Caco-2 (cell line): ENCODE measurements around the gene CEP97. TPM values are rescaled to one million over a fixed set of nuclear protein-coding genes. Genes with fewer than 3 reads are reported as not detected.

Experiments
- BruUV-seq: library from RNA; stranded (reverse); fragments of 400-500 nt; replicated peaks from 2 replicates; lab custom pipeline; 2021; lab: Mats Ljungman, UMichigan
- CTCF ChIA-PET: fragments of 300-600 bp; sonication (Branson Sonifier 250); formaldehyde crosslinking; loops from one replicate; lab custom pipeline; 2022; ENCODE audit warnings: antibody characterized with exemption; lab: Charles Lee
- POLR2A ChIA-PET: fragments of 300-600 bp; sonication (Branson Sonifier 250); formaldehyde crosslinking; loops from one replicate; lab custom pipeline; 2022; ENCODE audit warnings: antibody characterized with exemption; lab: Charles Lee
- DNase-seq, 2 experiments: peaks; one replicate each; pipeline versions ENCODE4 v3.0.0 to v3.0.0-alpha.2; 2020 to 2022
- H3K27me3 ChIP-seq: replicated peaks from 2 replicates; pipeline ENCODE4 v1.6.0; 2011; ENCODE audit warnings: low read length; ENCODE audit not compliant: control insufficient read depth, insufficient read depth
- H3K36me3 ChIP-seq: 2 replicates; pipeline ENCODE4 v1.5.1; 2011; ENCODE audit warnings: low read length; ENCODE audit not compliant: control insufficient read depth, insufficient read depth
- H3K4me1 ChIP-seq: fragments of 250-450 bp; sonication (Bioruptor Pico); 2 replicates; pipeline ENCODE4 v1.5.1; 2020; ENCODE audit warnings: mild to moderate bottlenecking
- H3K4me3 ChIP-seq: 2 replicates; pipeline ENCODE4 v1.5.1; 2011; ENCODE audit warnings: low read depth, mild to moderate bottlenecking, control low read depth, low read length
- H3K9me3 ChIP-seq: fragments of 250-450 bp; sonication (Bioruptor Pico); 2 replicates; pipeline ENCODE4 v1.5.1; 2020; ENCODE audit warnings: mild to moderate bottlenecking, moderate library complexity
- H3K27ac Mint-ChIP-seq: one replicate; pipeline ENCODE4 v1.8.0; 2022; ENCODE audit warnings: mixed read lengths; ENCODE audit not compliant: unreplicated experiment
- H3K27me3 Mint-ChIP-seq: one replicate; pipeline ENCODE4 v1.8.0; 2022; ENCODE audit warnings: mixed read lengths; ENCODE audit not compliant: insufficient read depth, unreplicated experiment
- H3K36me3 Mint-ChIP-seq: one replicate; pipeline ENCODE4 v1.8.0; 2022; ENCODE audit warnings: mild to moderate bottlenecking, mixed read lengths; ENCODE audit not compliant: insufficient read depth, unreplicated experiment
- H3K4me1 Mint-ChIP-seq: one replicate; pipeline ENCODE4 v1.8.0; 2022; ENCODE audit warnings: low read depth, mixed read lengths; ENCODE audit not compliant: unreplicated experiment
- H3K4me3 Mint-ChIP-seq: one replicate; pipeline ENCODE4 v1.8.0; 2022; ENCODE audit warnings: mild to moderate bottlenecking, moderate library complexity, mixed read lengths; ENCODE audit not compliant: unreplicated experiment
- H3K9me3 Mint-ChIP-seq: one replicate; pipeline ENCODE4 v1.8.0; 2022; ENCODE audit warnings: mixed read lengths; ENCODE audit not compliant: unreplicated experiment
- CTCF ChIP-seq, 2 experiments: fragments of 200-600 bp in 1 of 2; IDR thresholded peaks; 1 replicate in 1 of 2; 2 replicates in 1 of 2; pipeline versions ENCODE4 v1.5.1 to v1.8.0; 2011 to 2022; ENCODE audit warnings: antibody characterized with exemption in 1 of 2, control low read depth in 1 of 2, inconsistent platforms in 1 of 2, low read depth in 1 of 2, low read length in 1 of 2, mild to moderate bottlenecking in 1 of 2, moderate library complexity in 1 of 2; ENCODE audit not compliant: insufficient read depth in 1 of 2, severe bottlenecking in 1 of 2, unreplicated experiment in 1 of 2
- intact Hi-C: fragments of 100-400 bp; cut with micrococcal nuclease; formaldehyde crosslinking; loops from one replicate; pipeline ENCODE4 v1.10.0; 2022; ENCODE audit not compliant: unreplicated experiment
- total RNA-seq: library from RNA; stranded (reverse); gene quantifications from 2 replicates; pipeline ENCODE4 v1.2.3, GENCODE V29; 2022

The CEP97 gene
- total RNA-seq, 1 experiment from 2014 or later, result 4.3 TPM

- no peaks in the 10 kb centered on the region for H3K9me3 ChIP-seq
- no peak for TF ChIP-seq CTCF (IDR thresholded peaks at IDR 0.05; ENCODE audit: insufficient read depth in 1 of 2, low read depth in 1 of 2, low read length in 1 of 2, severe bottlenecking in 1 of 2, unreplicated experiment in 1 of 2)
- ChIA-PET POLR2A (interaction anchor here (0.6 to 2.8 kb wide), 6 partner anchors 9 to 183 kb away, joined by 3 to 20 read pairs (median 5); partner anchors contain the start of genes CEP97, PCNP and RPL24), CTCF (interaction anchor here (0.6 to 1.6 kb wide), 4 partner anchors 8 to 103 kb away, joined by 3 to 5 read pairs (median 4); partner anchors contain the start of genes NXPE3, PCNP and RPL24)
- peak; percentile 94 to 97 for DNase-seq
- no peaks in the 10 kb centered on the region for H3K27me3 ChIP-seq
- Mint-ChIP-seq H3K4me1 (peaks cover 7% of the 10 kb centered on the region), H3K9me3 (no peaks in the 10 kb centered on the region), H3K36me3 (peaks cover 40% of the 10 kb centered on the region), H3K27ac (peak overlapping the region; percentile 95), H3K27me3 (no peaks in the 10 kb centered on the region), H3K4me3 (peak overlapping the region; percentile 81)
- peaks cover 2% of the 10 kb centered on the region; the same call in 1 of the 2 replicates for H3K36me3 ChIP-seq
- intact Hi-C loops, result no loop called here
- peaks cover 7% of the 10 kb centered on the region; the same call in 1 of the 2 replicates for H3K4me1 ChIP-seq
- peak overlapping the region; percentile 99 for H3K4me3 ChIP-seq
- no TSS peak for BruUV-seq
Measured at GRCh38 chr3:101676216-101676764, 48.1 kb upstream of the CEP97 start.

GRCh38 chr3:101676765-101677435, 47.5 kb upstream of the CEP97 start, which contains the start of gene ZBTB11:
ZBTB11 (minus strand) TSS chr3:101677132; CDS start chr3:101676914, 218 bp downstream.
- Histone ChIP-seq H3K9me3 (no peaks in the 10 kb centered on the region), H3K4me3 (peak within 1 kb of the TSS; percentile 99), H3K36me3 (peaks cover 5% of the 10 kb centered on the region; the same call in 1 of the 2 replicates), H3K4me1 (peaks cover 7% of the 10 kb centered on the region; the same call in 1 of the 2 replicates), H3K27me3 (no peaks in the 10 kb centered on the region)
- no TSS peak for BruUV-seq
- TF ChIP-seq CTCF (IDR thresholded peaks at IDR 0.05; ENCODE audit: insufficient read depth in 1 of 2, low read depth in 1 of 2, low read length in 1 of 2, severe bottlenecking in 1 of 2, unreplicated experiment in 1 of 2), result peak; percentile 48 to 70
- peak within 1 kb of the TSS; percentile 95 for H3K27ac Mint-ChIP-seq
- peaks cover 7% of the 10 kb centered on the region for H3K4me1 Mint-ChIP-seq
- H3K9me3 Mint-ChIP-seq, result no peaks in the 10 kb centered on the region
- peak within 1 kb of the TSS; percentile 81 for H3K4me3 Mint-ChIP-seq
- CTCF ChIA-PET, result interaction anchor here (0.6 to 1.6 kb wide), 8 partner anchors 8 to 103 kb away, joined by 3 to 6 read pairs (median 4); partner anchors contain the start of genes CEP97, NXPE3, PCNP and RPL24
- no peaks in the 10 kb centered on the region for H3K27me3 Mint-ChIP-seq
- intact Hi-C loops, result loop anchor here (1.0 kb wide), 2 partner anchors 9 to 103 kb away; partner anchors contain the start of genes PCNP and RPL24
- peaks cover 45% of the 10 kb centered on the region for H3K36me3 Mint-ChIP-seq
- peak; percentile 98 to 99 for DNase-seq
- POLR2A ChIA-PET, result interaction anchor here (0.6 to 2.8 kb wide), 6 partner anchors 8 to 182 kb away, joined by 3 to 20 read pairs (median 6); partner anchors contain the start of genes CEP97, PCNP and RPL24
